Neural cell (in vitro differentiated cells): Measurements from ENCODE around the gene EMILIN1. TPM values are rescaled to one million over a fixed set of nuclear protein-coding genes. Genes with fewer than 3 reads are reported as not detected.
A peak's percentile ranks its signal among the peaks of the same experiment; 100 is the strongest.

Experiments
- H2AFZ ChIP-seq: fragments of 200-600, 300-800 bp; sonication (generic), shearing (Covaris generic); 2 replicates; pipeline ENCODE4 v1.6.0; 2014; ENCODE audit warnings: low read depth, mild to moderate bottlenecking, antibody characterized with exemption, low read length, moderate library complexity
- H3F3A ChIP-seq: fragments of 200-600 bp; shearing (Covaris generic); 2 replicates; pipeline ENCODE4 v1.6.1; 2016; ENCODE audit warnings: mild to moderate bottlenecking, moderate library complexity, mixed read lengths, antibody characterized with exemption, low read length; ENCODE audit not compliant: insufficient read depth, poor library complexity, severe bottlenecking
- H3K27ac ChIP-seq: fragments of 200-600, 300-800 bp; sonication (generic), shearing (Covaris generic); 2 replicates; pipeline ENCODE4 v1.5.1; 2014; ENCODE audit warnings: mild to moderate bottlenecking, low read length, moderate library complexity
- H3K27me3 ChIP-seq: fragments of 300-800, 200-600 bp; sonication (generic), shearing (Covaris generic); 2 replicates; pipeline ENCODE4 v1.6.0; 2014; ENCODE audit warnings: mild to moderate bottlenecking, low read depth, low read length, moderate library complexity; ENCODE audit not compliant: insufficient read depth
- H3K36me3 ChIP-seq: fragments of 300-800, 200-600 bp; sonication (generic), shearing (Covaris generic); 2 replicates; pipeline ENCODE4 v1.5.1; 2014; ENCODE audit warnings: mild to moderate bottlenecking, antibody characterized with exemption, low read length, moderate library complexity; ENCODE audit not compliant: insufficient read depth
- H3K4me2 ChIP-seq: fragments of 300-800, 200-600 bp; sonication (generic), shearing (Covaris generic); 2 replicates; pipeline ENCODE4 v1.6.0; 2014; ENCODE audit warnings: mild to moderate bottlenecking, low read length
- H3K4me3 ChIP-seq: fragments of 300-800, 200-600 bp; sonication (generic), shearing (Covaris generic); 2 replicates; pipeline ENCODE4 v1.5.1; 2014; ENCODE audit warnings: mild to moderate bottlenecking, low read length, moderate library complexity
- H3K79me2 ChIP-seq: fragments of 200-600 bp; shearing (Covaris generic); replicated peaks from 2 replicates; pipeline ENCODE4 v1.6.0; 2014; ENCODE audit warnings: mild to moderate bottlenecking, low read length, moderate library complexity; ENCODE audit not compliant: insufficient read depth
- H3K9ac ChIP-seq: fragments of 300-800, 200-600 bp; sonication (generic), shearing (Covaris generic); 2 replicates; pipeline ENCODE4 v1.6.1; 2016; ENCODE audit warnings: mild to moderate bottlenecking, low read length, mixed read lengths
- H3K9me2 ChIP-seq: fragments of 200-600 bp; shearing (Covaris generic); 2 replicates; pipeline ENCODE4 v1.6.1; 2016; ENCODE audit warnings: mild to moderate bottlenecking, low read length, mixed read lengths; ENCODE audit not compliant: insufficient read depth
- H3K9me3 ChIP-seq: fragments of 200-600, 300-800 bp; sonication (generic), shearing (Covaris generic); 2 replicates; pipeline ENCODE4 v1.6.1; 2016; ENCODE audit warnings: mild to moderate bottlenecking, mixed run types, low read length, moderate library complexity, mixed read lengths
- H4K20me1 ChIP-seq: fragments of 200-600 bp; shearing (Covaris generic); 2 replicates; pipeline ENCODE4 v1.6.1; 2016; ENCODE audit warnings: mild to moderate bottlenecking, mixed run types; ENCODE audit not compliant: insufficient read depth
- EP300 ChIP-seq: fragments of 450-650 bp; conservative IDR thresholded peaks from 2 replicates; pipeline ENCODE4 v1.6.1; 2014; ENCODE audit warnings: antibody characterized with exemption, mild to moderate bottlenecking, moderate library complexity; ENCODE audit not compliant: poor library complexity, severe bottlenecking
- EZH2 ChIP-seq: fragments of 200-600, 300-800 bp; shearing (Covaris generic), sonication (generic); IDR thresholded peaks from 2 replicates; pipeline ENCODE4 v1.6.1; 2014; ENCODE audit warnings: antibody characterized with exemption, low read length, borderline replicate concordance, mild to moderate bottlenecking; ENCODE audit not compliant: insufficient read depth, poor library complexity, severe bottlenecking
- MXI1 ChIP-seq: fragments of 450-650 bp; conservative IDR thresholded peaks from 2 replicates; pipeline ENCODE4 v1.6.1; 2014; ENCODE audit warnings: antibody characterized with exemption, mild to moderate bottlenecking; ENCODE audit not compliant: poor library complexity, severe bottlenecking
- POLR2AphosphoS5 ChIP-seq: IDR thresholded peaks from 2 replicates; pipeline ENCODE4 v1.6.1; 2012
- RAD21 ChIP-seq: fragments of 450-650 bp; conservative IDR thresholded peaks from 2 replicates; pipeline ENCODE4 v1.6.1; 2014; ENCODE audit warnings: antibody characterized with exemption, mild to moderate bottlenecking, moderate library complexity
- SMC3 ChIP-seq: fragments of 450-650 bp; conservative IDR thresholded peaks from 2 replicates; pipeline ENCODE4 v1.6.1; 2014; ENCODE audit warnings: antibody characterized with exemption, mild to moderate bottlenecking, moderate library complexity; ENCODE audit not compliant: poor library complexity
- TAF1 ChIP-seq: IDR thresholded peaks from 2 replicates; pipeline ENCODE4 v1.6.1; 2012; ENCODE audit warnings: low read depth
- polyA plus RNA-seq: library from polyadenylated mRNA; depleted of rRNA; stranded (reverse); fragments of >200 nt; gene quantifications from 2 replicates; pipeline ENCODE4 v1.2.3, GENCODE V29; 2014
- TF ChIP-seq, protein P1 (sequence below): IDR thresholded peaks from 2 replicates; pipeline ENCODE4 v1.6.1; 2012; ENCODE audit warnings: borderline replicate concordance
- TF ChIP-seq, protein P2 (sequence below): fragments of 450-650 bp; IDR thresholded peaks from 2 replicates; pipeline ENCODE4 v1.5.1; 2014; ENCODE audit warnings: antibody characterized with exemption, mild to moderate bottlenecking, moderate library complexity; ENCODE audit not compliant: poor library complexity, severe bottlenecking

The EMILIN1 gene
- polyA plus RNA-seq, 1 donor from 2014 or later: 1.3 TPM

- no peaks in the 10 kb centered on the region for H3F3A ChIP-seq
- peak overlapping the region; percentile 97 for H3K9ac ChIP-seq
- H3K4me3 ChIP-seq: peak overlapping the region; percentile 80
- no peaks in the 10 kb centered on the region for H4K20me1 ChIP-seq
- H3K27me3 ChIP-seq: no peaks in the 10 kb centered on the region
- peak overlapping the region; percentile 97 for H2AFZ ChIP-seq
- no peaks in the 10 kb centered on the region for H3K9me2 ChIP-seq
- peaks cover 23% of the 10 kb centered on the region for H3K79me2 ChIP-seq
- H3K36me3 ChIP-seq: no peaks in the 10 kb centered on the region
- H3K9me3 ChIP-seq: no peaks in the 10 kb centered on the region
- peak overlapping the region; percentile 87 for H3K27ac ChIP-seq
- peak; percentile 47 for TF ChIP-seq POLR2AphosphoS5
- TF ChIP-seq, protein P1, sequence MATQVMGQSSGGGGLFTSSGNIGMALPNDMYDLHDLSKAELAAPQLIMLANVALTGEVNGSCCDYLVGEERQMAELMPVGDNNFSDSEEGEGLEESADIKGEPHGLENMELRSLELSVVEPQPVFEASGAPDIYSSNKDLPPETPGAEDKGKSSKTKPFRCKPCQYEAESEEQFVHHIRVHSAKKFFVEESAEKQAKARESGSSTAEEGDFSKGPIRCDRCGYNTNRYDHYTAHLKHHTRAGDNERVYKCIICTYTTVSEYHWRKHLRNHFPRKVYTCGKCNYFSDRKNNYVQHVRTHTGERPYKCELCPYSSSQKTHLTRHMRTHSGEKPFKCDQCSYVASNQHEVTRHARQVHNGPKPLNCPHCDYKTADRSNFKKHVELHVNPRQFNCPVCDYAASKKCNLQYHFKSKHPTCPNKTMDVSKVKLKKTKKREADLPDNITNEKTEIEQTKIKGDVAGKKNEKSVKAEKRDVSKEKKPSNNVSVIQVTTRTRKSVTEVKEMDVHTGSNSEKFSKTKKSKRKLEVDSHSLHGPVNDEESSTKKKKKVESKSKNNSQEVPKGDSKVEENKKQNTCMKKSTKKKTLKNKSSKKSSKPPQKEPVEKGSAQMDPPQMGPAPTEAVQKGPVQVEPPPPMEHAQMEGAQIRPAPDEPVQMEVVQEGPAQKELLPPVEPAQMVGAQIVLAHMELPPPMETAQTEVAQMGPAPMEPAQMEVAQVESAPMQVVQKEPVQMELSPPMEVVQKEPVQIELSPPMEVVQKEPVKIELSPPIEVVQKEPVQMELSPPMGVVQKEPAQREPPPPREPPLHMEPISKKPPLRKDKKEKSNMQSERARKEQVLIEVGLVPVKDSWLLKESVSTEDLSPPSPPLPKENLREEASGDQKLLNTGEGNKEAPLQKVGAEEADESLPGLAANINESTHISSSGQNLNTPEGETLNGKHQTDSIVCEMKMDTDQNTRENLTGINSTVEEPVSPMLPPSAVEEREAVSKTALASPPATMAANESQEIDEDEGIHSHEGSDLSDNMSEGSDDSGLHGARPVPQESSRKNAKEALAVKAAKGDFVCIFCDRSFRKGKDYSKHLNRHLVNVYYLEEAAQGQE: peak; percentile 21
- no peak for TF ChIP-seq SMC3
- TF ChIP-seq MXI1: no peak
- peak overlapping the region; percentile 100 for H3K4me2 ChIP-seq
Observed at GRCh38 chr2:27071990-27072830, 6.2 kb upstream of the EMILIN1 start.

DNA sequence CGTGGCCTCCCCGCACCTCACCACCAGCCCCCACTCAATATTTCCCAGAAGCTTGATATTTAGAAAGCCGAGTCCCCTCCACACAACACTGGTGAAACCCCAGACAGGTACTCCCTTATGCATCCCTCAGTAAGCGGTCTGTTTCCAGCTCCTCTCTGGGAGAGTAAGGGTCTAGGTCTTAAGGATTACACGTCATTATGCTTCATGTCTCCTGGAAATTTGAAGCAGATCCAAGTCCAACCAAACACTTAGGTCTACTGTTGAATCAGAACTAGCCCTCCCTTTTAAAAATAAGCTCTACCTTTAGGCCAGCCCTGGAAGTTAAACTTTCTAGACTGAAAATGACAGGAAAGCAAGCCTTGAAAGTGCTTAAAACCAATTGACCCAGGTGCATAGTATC lies 5.5 kb upstream of the EMILIN1 start:
- Histone ChIP-seq H3K4me2 (no peak overlapping the region), H4K20me1 (no peaks in the 10 kb centered on the region), H3K79me2 (peaks cover 23% of the 10 kb centered on the region), H3K9me2 (no peaks in the 10 kb centered on the region), H3K4me3 (peak overlapping the region; percentile 80), H3K9ac (peak overlapping the region; percentile 97), H3K9me3 (no peaks in the 10 kb centered on the region), H3K36me3 (no peaks in the 10 kb centered on the region), H3K27me3 (no peaks in the 10 kb centered on the region), H2AFZ (no peak overlapping the region), H3K27ac (peak overlapping the region; percentile 87), H3F3A (no peaks in the 10 kb centered on the region)
- TF ChIP-seq, protein P2, sequence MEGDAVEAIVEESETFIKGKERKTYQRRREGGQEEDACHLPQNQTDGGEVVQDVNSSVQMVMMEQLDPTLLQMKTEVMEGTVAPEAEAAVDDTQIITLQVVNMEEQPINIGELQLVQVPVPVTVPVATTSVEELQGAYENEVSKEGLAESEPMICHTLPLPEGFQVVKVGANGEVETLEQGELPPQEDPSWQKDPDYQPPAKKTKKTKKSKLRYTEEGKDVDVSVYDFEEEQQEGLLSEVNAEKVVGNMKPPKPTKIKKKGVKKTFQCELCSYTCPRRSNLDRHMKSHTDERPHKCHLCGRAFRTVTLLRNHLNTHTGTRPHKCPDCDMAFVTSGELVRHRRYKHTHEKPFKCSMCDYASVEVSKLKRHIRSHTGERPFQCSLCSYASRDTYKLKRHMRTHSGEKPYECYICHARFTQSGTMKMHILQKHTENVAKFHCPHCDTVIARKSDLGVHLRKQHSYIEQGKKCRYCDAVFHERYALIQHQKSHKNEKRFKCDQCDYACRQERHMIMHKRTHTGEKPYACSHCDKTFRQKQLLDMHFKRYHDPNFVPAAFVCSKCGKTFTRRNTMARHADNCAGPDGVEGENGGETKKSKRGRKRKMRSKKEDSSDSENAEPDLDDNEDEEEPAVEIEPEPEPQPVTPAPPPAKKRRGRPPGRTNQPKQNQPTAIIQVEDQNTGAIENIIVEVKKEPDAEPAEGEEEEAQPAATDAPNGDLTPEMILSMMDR: no peak

- Histone ChIP-seq H3K4me3 (no peak overlapping the region), H3K27ac (no peak overlapping the region), H2AFZ (no peak overlapping the region)
Observed at GRCh38 chr2:27073782-27074181, 4.6 kb upstream of the EMILIN1 start.

More at GRCh38 chr2:27073782-27074181, 4.6 kb upstream of the EMILIN1 start:
- H3K27me3 ChIP-seq: no peaks in the 10 kb centered on the region
- no peaks in the 10 kb centered on the region for H3F3A ChIP-seq
- H4K20me1 ChIP-seq: no peaks in the 10 kb centered on the region
- H3K36me3 ChIP-seq: no peaks in the 10 kb centered on the region
- H3K9me2 ChIP-seq: no peaks in the 10 kb centered on the region
- TF ChIP-seq POLR2AphosphoS5: no peak
- TF ChIP-seq MXI1: no peak
- no peak for TF ChIP-seq EP300
- TF ChIP-seq TAF1: no peak
- no peak for TF ChIP-seq RAD21
- TF ChIP-seq SMC3: no peak
- TF ChIP-seq EZH2: no peak
- TF ChIP-seq, protein P2: no peak
- TF ChIP-seq, protein P1: no peak
- H3K4me2 ChIP-seq: no peak overlapping the region
- no peak overlapping the region for H3K9ac ChIP-seq
- H3K79me2 ChIP-seq: peaks cover 23% of the 10 kb centered on the region
- no peaks in the 10 kb centered on the region for H3K9me3 ChIP-seq
